ENCODE data around the gene SAT2. TPM values are rescaled to one million over a fixed set of nuclear protein-coding genes. Genes with fewer than 3 reads are reported as not detected.

SAT2 gene
- total and polyA plus RNA-seq, 2 of the 13 experiments (the other 11 are each of a cell fraction or from before 2014, with no cell fraction given) = 37.6 to 93.7 TPM

DNA sequence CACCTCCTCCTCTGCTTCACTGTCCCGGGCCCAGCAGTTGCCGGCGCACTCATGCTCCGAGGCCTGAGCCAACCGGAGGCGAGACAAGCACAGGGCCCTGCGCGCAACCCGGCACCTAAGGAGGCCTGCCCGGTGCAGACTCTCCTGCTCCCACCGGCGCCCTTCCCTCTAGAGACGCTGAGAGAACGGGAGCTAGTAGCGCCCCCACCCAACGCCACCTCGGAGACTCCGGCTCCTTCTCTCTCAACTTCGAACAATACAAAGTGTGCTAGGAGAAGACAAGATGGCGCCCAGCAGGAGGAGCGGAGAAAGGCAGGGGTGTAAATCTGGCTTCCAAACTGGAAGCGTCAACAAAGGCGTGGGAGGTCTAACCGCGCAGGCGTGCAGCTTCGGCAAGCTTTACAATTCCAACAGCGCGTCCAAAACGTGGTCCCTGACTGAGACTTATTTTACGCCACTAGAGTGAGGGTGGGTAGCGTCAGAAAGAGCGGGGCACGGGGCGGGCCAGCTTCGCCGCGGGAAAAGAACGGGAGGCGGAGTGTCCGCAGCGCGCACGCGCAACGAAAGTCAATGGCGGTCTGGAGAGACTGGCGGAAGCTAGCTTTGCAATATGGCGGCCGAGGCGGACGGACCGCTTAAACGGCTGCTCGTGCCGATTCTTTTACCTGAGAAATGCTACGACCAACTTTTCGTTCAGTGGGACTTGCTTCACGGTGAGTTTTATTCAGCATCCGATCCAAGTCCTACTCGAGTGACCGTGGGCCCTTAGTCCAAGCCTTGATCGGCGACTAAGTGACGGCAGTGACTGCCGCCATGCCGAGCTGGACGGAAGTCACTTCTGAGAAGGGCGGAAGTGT is 44.1 kb downstream of the SAT2 start, which contains the start of gene MPDU1 (continued):
- TF ChIP-seq, protein P1, sequence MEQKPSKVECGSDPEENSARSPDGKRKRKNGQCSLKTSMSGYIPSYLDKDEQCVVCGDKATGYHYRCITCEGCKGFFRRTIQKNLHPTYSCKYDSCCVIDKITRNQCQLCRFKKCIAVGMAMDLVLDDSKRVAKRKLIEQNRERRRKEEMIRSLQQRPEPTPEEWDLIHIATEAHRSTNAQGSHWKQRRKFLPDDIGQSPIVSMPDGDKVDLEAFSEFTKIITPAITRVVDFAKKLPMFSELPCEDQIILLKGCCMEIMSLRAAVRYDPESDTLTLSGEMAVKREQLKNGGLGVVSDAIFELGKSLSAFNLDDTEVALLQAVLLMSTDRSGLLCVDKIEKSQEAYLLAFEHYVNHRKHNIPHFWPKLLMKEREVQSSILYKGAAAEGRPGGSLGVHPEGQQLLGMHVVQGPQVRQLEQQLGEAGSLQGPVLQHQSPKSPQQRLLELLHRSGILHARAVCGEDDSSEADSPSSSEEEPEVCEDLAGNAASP (CRISPR knock-in tag; IDR thresholded peaks at IDR 0.05; ENCODE audit: borderline replicate concordance) = no peak
- TF ChIP-seq TBX2 (CRISPR knock-in tag; IDR thresholded peaks at IDR 0.05; ENCODE audit: borderline replicate concordance) = peak; percentile 75
- TF ChIP-seq ZNF18 (CRISPR knock-in tag; IDR thresholded peaks at IDR 0.05; ENCODE audit: insufficient replicate concordance) = peak; percentile 31
- no peak for TF ChIP-seq ZSCAN12 (CRISPR knock-in tag; IDR thresholded peaks at IDR 0.05)

DNA sequence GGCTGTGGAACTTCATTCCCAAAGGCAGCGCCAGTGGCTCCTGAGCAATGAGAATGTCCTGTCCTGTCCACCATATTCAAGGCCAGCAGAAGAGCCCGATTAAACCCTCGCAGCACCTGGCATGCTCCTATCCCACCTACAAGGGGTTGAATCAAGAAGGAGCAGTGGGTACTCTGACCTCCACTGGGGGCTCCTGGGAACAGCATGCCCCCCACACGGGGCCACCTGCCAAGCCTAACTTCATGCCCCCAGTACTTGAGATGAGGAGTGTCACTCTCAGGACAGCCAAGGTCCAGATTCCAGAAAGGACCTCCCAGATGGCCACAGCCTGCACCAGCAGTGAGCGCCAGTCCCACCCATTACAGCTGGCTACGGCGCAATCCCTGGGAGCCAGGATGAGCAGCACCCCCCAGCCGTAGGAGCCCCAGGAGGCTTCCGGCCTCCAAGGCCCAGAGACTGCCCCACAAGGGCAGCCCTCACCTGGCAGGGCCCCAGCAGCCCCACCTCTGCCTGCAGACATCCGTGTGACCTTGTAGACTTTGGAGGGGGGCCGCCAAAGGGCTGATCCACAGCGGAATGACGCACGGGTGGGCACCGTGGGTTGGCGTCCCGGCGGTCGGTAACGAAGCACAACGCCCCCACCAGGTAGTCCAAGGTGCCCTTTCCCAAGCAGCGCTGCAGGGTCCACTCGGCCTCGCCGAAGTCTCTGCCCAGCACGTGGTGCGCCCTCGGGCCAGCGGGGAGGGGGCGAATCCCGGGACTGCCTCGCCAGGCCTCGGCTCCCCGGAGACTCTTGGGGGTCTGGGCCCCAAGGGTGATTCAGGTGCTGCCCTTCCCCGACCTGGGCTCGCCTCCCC is 45.0 kb downstream of the SAT2 start:
- H3K9ac ChIP-seq (ENCODE audit: insufficient read depth, low read depth, low read length) = peak overlapping the region; percentile 97
- TF ChIP-seq ZNF850 (CRISPR knock-in tag; conservative IDR thresholded peaks at IDR 0.05) (0 out of 2 replicates have a peak, but pooled peaks have one; percentile 7), KDM3A (CRISPR knock-in tag; IDR thresholded peaks at IDR 0.05; ENCODE audit: low read depth) (0 out of 2 replicates have a peak, but pooled peaks have one; percentile 4), HNF4A (CRISPR knock-in tag; IDR thresholded peaks at IDR 0.05) (no peak), PAF1 (CRISPR knock-in tag; IDR thresholded peaks at IDR 0.05) (no peak), CTCF (CRISPR knock-in tag; IDR thresholded peaks at IDR 0.05) (no peak), AGO2 (optimal IDR thresholded peaks at IDR 0.05; ENCODE audit: low read depth, low read length) (peak; percentile 92)
- TF ChIP-seq, protein P2, sequence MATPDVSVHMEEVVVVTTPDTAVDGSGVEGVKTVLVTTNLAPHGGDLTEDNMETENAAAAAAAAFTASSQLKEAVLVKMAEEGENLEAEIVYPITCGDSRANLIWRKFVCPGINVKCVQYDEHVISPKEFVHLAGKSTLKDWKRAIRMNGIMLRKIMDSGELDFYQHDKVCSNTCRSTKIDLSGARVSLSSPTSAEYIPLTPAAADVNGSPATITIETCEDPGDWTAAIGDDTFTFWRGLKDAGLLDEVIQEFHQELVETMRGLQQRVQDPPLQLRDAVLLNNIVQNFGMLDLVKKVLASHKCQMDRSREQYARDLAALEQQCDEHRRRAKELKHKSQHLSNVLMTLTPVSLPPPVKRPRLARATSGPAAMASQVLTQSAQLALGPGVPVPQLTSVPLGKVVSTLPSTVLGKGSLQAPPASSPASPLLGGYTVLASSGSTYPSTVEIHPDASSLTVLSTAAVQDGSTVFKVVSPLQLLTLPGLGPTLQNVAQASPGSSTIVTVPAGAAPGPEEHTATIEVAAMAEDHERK (CRISPR knock-in tag; IDR thresholded peaks at IDR 0.05; ENCODE audit: low read depth) = no peak
- TF ChIP-seq, protein P3, sequence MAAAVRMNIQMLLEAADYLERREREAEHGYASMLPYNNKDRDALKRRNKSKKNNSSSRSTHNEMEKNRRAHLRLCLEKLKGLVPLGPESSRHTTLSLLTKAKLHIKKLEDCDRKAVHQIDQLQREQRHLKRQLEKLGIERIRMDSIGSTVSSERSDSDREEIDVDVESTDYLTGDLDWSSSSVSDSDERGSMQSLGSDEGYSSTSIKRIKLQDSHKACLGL (CRISPR knock-in tag; IDR thresholded peaks at IDR 0.05) = 0 out of 2 replicates have a peak, but pooled peaks have one; percentile 2

More for the DNA sequence above, 45.0 kb downstream of the SAT2 start:
- Histone ChIP-seq H3K79me2 (ENCODE audit: insufficient read depth, low read length) (peaks cover 25% of the 10 kb centered on the region), H3K4me3 (replicated peaks in 1 of 3; ENCODE audit: insufficient read depth in 1 of 3, low read depth in 2 of 3, low read length in 3 of 3) (peak overlapping the region in 2 of 3 experiments; percentile 77 to 83; a peak in 2 of 6 replicates), H2AFZ (ENCODE audit: low read length) (no peak overlapping the region), H4K20me1 (ENCODE audit: insufficient read depth, low read length) (peaks cover 17% of the 10 kb centered on the region), H3K27me3 (ENCODE audit: control insufficient read depth in 1 of 2, insufficient read depth in 2 of 2, low read length in 2 of 2) (no peaks in the 10 kb centered on the region; a peak in 1 of 5 replicates), H3K4me2 (ENCODE audit: low read depth, low read length) (peak overlapping the region; percentile 92), H3K9me3 (ENCODE audit: low read length) (no peaks in the 10 kb centered on the region), H3K27ac (ENCODE audit: extremely low read length, insufficient read depth, low read length) (peak overlapping the region; percentile 96), H3K36me3 (replicated peaks in 1 of 2; ENCODE audit: control insufficient read depth in 1 of 2, insufficient read depth in 2 of 2, low read length in 2 of 2) (peaks cover 5 to 22% of the 10 kb centered on the region in 2 experiments), H3K4me1 (ENCODE audit: insufficient read depth, low read length) (peaks cover 63% of the 10 kb centered on the region)
- ChIA-PET CTCF (ENCODE audit: low intra/inter-chr PET ratio, low total read pairs) (no interaction called here), POLR2A (interaction anchor here (1.1 to 4.5 kb wide), 8 partner anchors 8 to 105 kb away, joined by 3 to 89 read pairs (median 11); partner anchors contain the start of genes ATP1B2, SAT2, SLC35G6 and TP53)
- no TSS peak for BruUV-seq (replicated peaks)
- DNase-seq (ENCODE audit: low spot score) = no peak
- in situ Hi-C loops (cut with HindIII; ENCODE audit: extremely low pct_ligation_motif_present, low pct_unique_long_range_greater_than_20kb) = no loop called here
- no peak for ATAC-seq
- no peak for FAIRE-seq
- 96% methylated on average over 11 of the region's 36 CpGs for WGBS (ENCODE audit: low lambda C conversion rate)
- intact Hi-C loops (cut with micrococcal nuclease; ENCODE audit: unreplicated experiment) = loop anchor here (1.0 kb wide), 1 partner anchor 32 kb away; the partner anchor contains the start of gene FXR2

Data from HepG2 (cell line).